ENCODE results near the gene DPY19L3.

DPY19L3 gene

GRCh38 chr19:32456406-32456805 is 50.8 kb downstream of the DPY19L3 start:
- Histone ChIP-seq H3K9me2 (replicated peaks; ENCODE audit: low read depth, low read length) (no peaks in the 10 kb centered on the region), H3K9me3 (ENCODE audit: insufficient read depth, low read depth, low read length) (no peaks in the 10 kb centered on the region), H3K4me2 (ENCODE audit: low read depth, low read length, poor library complexity, severe bottlenecking) (no peak overlapping the region), H3K27me3 (ENCODE audit: insufficient read depth, low read length, poor library complexity, severe bottlenecking) (no peaks in the 10 kb centered on the region), H3K4me1 (ENCODE audit: insufficient read depth, low read length, poor library complexity, severe bottlenecking) (no peaks in the 10 kb centered on the region), H3K36me3 (ENCODE audit: insufficient read depth, low read length) (peaks cover 23% of the 10 kb centered on the region; the same call in 1 of the 2 replicates), H3K4me3 (ENCODE audit: low read length, poor library complexity, severe bottlenecking) (no peak overlapping the region), H3K9ac (ENCODE audit: low read depth, low read length, poor library complexity, severe bottlenecking) (no peak overlapping the region), H2AFZ (ENCODE audit: low read length) (no peak overlapping the region), H3K79me2 (ENCODE audit: insufficient read depth, low read length) (no peaks in the 10 kb centered on the region), H3F3A (ENCODE audit: low read depth) (no peaks in the 10 kb centered on the region), H4K20me1 (ENCODE audit: insufficient read depth, low read length, poor library complexity, severe bottlenecking) (no peaks in the 10 kb centered on the region)
- TF ChIP-seq EZH2phosphoT487 (IDR thresholded peaks at IDR 0.05; ENCODE audit: borderline replicate concordance) (no peak), CTCF (conservative IDR thresholded peaks at IDR 0.05; ENCODE audit: low read length) (no peak)

GRCh38 chr19:32457571-32458158 is 52.1 kb downstream of the DPY19L3 start:
- Histone ChIP-seq H3K4me1 (ENCODE audit: insufficient read depth, low read length, poor library complexity, severe bottlenecking) (no peaks in the 10 kb centered on the region), H3K79me2 (ENCODE audit: insufficient read depth, low read length) (no peaks in the 10 kb centered on the region), H4K20me1 (ENCODE audit: insufficient read depth, low read length, poor library complexity, severe bottlenecking) (no peaks in the 10 kb centered on the region), H3K27me3 (ENCODE audit: insufficient read depth, low read length, poor library complexity, severe bottlenecking) (no peaks in the 10 kb centered on the region), H3K36me3 (ENCODE audit: insufficient read depth, low read length) (peaks cover 23% of the 10 kb centered on the region; the same call in 1 of the 2 replicates), H2AFZ (ENCODE audit: low read length) (no peak overlapping the region), H3K4me3 (ENCODE audit: low read length, poor library complexity, severe bottlenecking) (no peak overlapping the region), H3F3A (ENCODE audit: low read depth) (no peaks in the 10 kb centered on the region), H3K9me2 (replicated peaks; ENCODE audit: low read depth, low read length) (no peaks in the 10 kb centered on the region), H3K9me3 (ENCODE audit: insufficient read depth, low read depth, low read length) (no peaks in the 10 kb centered on the region), H3K9ac (ENCODE audit: low read depth, low read length, poor library complexity, severe bottlenecking) (no peak overlapping the region), H3K4me2 (ENCODE audit: low read depth, low read length, poor library complexity, severe bottlenecking) (no peak overlapping the region)
- TF ChIP-seq CTCF (conservative IDR thresholded peaks at IDR 0.05; ENCODE audit: low read length), result no peak
- TF ChIP-seq EZH2phosphoT487 (IDR thresholded peaks at IDR 0.05; ENCODE audit: borderline replicate concordance), result no peak

- H3K27me3 ChIP-seq (ENCODE audit: insufficient read depth, low read length, poor library complexity, severe bottlenecking), result no peaks in the 10 kb centered on the region
- H3K9me3 ChIP-seq (ENCODE audit: insufficient read depth, low read depth, low read length), result no peaks in the 10 kb centered on the region
- no peaks in the 10 kb centered on the region for H3F3A ChIP-seq (ENCODE audit: low read depth)
- peaks cover 20% of the 10 kb centered on the region; the same call in 1 of the 2 replicates for H3K36me3 ChIP-seq (ENCODE audit: insufficient read depth, low read length)
- H3K4me3 ChIP-seq (ENCODE audit: low read length, poor library complexity, severe bottlenecking), result no peak overlapping the region
- H3K9me2 ChIP-seq (replicated peaks; ENCODE audit: low read depth, low read length), result no peaks in the 10 kb centered on the region
- no peaks in the 10 kb centered on the region for H3K79me2 ChIP-seq (ENCODE audit: insufficient read depth, low read length)
- no peaks in the 10 kb centered on the region for H4K20me1 ChIP-seq (ENCODE audit: insufficient read depth, low read length, poor library complexity, severe bottlenecking)
- H3K9ac ChIP-seq (ENCODE audit: low read depth, low read length, poor library complexity, severe bottlenecking), result no peak overlapping the region
- no peak for TF ChIP-seq EZH2phosphoT487 (IDR thresholded peaks at IDR 0.05; ENCODE audit: borderline replicate concordance)
- TF ChIP-seq CTCF (conservative IDR thresholded peaks at IDR 0.05; ENCODE audit: low read length), result no peak
- no peak overlapping the region for H2AFZ ChIP-seq (ENCODE audit: low read length)
- H3K4me1 ChIP-seq (ENCODE audit: insufficient read depth, low read length, poor library complexity, severe bottlenecking), result no peaks in the 10 kb centered on the region
- H3K4me2 ChIP-seq (ENCODE audit: low read depth, low read length, poor library complexity, severe bottlenecking), result no peak overlapping the region
Measured at GRCh38 chr19:32458500-32459123, 53.0 kb downstream of the DPY19L3 start.

Measured in Loucy (cell line).